ENCODE data around the gene PTTG2.

The PTTG2 gene

DNA sequence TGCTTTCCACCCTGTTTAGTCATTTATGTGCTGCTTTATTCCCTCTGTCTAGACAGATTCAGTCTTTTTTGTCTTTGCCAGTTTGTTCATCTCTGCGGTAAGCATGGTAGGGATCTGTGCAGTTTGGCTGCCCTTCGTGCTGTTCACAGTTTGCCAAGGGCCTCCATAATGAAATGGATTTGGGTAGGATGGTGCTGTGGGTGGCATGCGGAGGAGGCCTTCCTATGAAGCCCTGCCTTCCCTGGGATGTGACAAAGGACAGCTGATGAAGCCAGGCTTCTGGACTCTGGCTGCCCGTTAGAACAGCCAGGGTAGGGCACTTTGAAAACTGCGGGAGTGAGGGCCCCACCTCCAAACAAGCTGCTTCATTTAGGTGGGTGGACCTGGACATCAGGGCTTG is 47.4 kb downstream of the PTTG2 start:
- DNase-seq (ENCODE audit: low read depth in 2 of 2, low spot score in 1 of 2): no peak

- DNase-seq (ENCODE audit: low read depth in 2 of 2, low spot score in 1 of 2): no peak
Measured at GRCh38 chr4:38008571-38009021, 48.4 kb downstream of the PTTG2 start.

DNA sequence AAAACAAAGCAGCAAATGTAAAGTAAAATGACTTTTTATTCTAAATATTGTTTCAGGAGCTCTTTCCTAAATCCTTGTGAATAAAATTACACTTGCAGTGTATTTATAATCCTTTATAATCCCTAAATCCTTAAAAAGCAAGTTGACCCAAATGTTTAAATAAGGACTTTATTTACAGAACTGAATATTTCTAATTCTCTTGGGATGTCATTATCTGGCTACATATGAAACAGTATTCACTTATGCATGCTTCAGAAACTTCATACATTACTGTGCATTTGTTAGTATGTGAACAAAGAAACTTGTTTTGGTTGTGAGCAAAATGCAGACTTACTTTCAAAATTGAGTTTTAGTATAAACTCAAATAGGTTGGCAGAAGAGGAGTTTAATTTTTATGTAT is 49.2 kb downstream of the PTTG2 start:
- no peak for DNase-seq (ENCODE audit: low read depth in 2 of 2, low spot score in 1 of 2)

GRCh38 chr4:38009949-38010348 is 49.8 kb downstream of the PTTG2 start:
- DNase-seq (ENCODE audit: low read depth in 2 of 2, low spot score in 1 of 2): no peak
